NCI-H345 (cell line): ENCODE results near the gene ZNF445.
"Not testable (repeated sequence)": the region's sequence is repeated elsewhere in the genome, so short reads cannot be mapped to it uniquely, and the experiment has no call there.

Source experiments
- DNase-seq: peaks from one replicate; lab custom pipeline; 2025; lab: John Stamatoyannopoulos, UW

ZNF445 gene

DNA sequence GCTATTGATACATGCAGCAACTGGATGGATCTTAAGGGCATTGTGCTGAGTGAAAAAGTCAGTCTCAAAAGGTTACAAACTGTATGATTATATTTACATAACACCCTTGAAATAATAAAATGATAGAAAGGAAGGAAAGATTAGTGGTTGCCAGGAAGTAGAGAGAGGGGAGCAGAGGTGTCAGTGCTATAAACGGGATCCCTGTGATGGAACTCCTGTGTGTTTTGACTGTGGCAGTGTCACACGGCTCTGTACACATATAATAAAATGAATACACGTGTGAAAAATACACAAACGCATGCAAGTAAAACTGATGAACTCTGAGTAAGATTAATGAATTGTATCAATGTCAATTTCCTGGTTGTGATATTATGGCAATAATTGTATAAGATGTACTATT lies 78.6 kb downstream of the ZNF445 start:
- DNase-seq = no peak

DNA sequence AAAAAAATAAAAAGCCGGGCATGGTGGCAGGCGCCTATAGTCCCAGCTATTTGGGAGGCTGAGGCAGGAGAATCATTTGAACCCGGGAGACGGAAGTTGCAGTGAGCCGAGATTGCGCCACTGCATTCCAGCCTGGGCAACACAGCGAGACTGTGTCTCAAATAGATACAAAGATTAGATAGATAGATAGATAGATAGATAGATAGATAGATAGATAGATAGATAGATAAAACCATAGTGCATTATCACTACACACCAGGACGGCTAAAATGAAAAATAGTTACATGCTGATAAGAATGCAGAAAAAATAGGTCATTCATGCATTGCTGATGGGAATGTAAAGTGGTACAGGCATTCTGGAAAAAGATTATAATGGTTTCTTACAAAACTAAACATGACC lies 79.2 kb downstream of the ZNF445 start:
- not testable (repeated sequence) for DNase-seq

DNA sequence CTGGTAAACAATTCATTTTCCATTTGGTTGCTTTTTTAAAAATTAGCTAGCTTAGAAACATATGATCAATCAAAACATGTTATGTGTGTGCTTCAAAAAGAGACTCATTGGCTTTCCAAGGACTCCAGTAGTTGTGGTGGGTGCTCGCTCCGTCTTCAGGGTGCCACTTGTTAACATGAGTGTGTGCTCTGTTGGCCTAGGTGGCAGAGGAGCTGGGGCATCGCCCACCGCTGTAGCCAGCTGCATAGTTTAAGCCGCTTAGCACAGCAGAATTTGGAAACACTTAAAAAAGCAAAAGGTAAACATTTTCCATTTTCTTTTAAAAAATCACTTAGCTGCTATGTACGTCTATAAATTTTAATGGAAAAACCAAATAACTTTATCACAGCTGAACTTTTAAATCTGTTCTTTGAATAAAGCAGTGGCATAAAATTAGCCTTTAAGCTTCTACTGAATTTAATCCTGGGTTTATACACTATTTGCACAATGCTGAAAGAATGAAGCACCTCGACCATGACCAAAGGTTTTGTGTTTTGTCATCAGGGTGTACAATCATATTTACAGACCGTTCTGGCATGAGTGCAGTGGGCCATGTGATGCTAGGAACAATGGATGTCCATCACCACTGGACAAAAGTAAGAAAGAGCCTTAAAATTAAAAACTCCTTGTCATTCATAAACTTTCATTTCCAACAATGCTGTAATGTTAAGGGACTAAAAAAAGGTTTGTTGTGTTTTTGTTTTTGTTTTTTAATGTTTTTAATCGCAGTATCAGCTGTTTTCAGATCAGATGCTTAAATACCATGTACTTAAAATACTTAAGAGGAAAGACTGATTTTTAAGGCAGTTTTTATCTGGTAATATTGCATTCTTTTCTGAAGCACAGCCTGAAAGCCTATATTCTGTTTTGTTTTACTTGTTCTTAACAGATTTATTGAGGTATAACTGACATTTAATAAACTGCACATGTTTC lies 81.0 kb downstream of the ZNF445 start:
- DNase-seq = peak; percentile 80

DNA sequence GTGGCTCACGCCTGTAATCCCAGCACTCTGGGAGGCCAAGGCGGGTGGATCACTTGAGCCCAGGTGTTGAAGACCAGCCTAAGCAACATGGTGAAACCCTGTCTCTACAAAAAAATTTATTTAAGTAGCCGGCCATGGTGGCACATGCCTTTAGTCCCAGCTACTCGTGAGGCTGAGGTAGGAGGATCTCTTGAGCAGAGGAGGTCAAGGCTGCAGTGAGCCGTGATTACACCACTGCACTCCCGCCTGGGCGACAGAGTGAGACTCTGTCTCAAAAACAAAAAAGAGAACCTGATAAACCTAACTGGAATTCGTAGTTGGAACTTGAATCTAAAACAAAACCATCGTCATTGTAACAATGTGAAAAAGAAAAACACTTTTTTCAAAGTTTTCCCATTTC lies 81.8 kb downstream of the ZNF445 start:
- DNase-seq = no peak

DNA sequence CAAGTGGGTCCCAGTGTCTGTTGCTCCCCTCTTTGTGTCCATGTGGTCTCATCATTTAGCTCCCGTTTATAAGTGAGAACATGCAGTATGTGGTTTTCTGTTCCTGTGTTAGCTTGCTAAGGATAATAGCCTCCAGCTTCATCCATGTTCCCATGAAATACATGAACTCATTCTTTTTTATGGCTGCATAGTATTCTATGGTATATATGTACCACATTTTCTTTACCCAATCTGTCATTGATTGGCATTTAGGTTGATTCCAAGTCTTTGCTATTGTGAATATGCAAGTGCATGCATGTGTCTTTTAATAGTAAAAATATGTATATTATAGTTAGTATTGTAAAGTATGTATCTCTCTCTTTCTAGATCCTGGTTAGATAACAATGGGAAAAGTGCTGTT lies 85.0 kb downstream of the ZNF445 start:
- no peak for DNase-seq

DNA sequence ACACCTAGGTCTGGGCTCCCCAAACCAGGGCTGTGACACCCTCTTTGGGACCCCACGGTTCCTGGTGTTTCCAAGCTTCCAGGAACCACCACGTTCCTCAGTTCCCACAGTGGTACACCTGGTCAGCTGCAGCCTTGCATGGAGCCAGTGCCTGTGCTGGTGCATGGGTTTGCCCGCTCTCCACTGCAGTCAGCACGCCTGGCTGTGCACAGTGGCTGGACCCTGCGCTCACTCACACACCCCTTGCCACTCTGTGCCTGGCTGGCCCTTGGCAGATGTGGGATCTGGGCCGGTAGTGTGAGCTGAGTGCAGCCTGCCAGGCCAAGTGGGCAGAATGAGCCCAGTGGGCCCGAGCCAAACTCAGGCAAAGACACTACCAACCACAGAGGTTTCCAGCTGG lies 90.1 kb downstream of the ZNF445 start:
- DNase-seq = no peak
